H9 (cell line): ENCODE results near the gene SDHAF4. TPM values are rescaled to one million over a fixed set of nuclear protein-coding genes. Genes with fewer than 3 reads are reported as not detected.
"Not testable (repeated sequence)": the region's sequence is repeated elsewhere in the genome, so short reads cannot be mapped to it uniquely, and the experiment has no call there.

Experiments used
- DNase-seq: peaks from one replicate; pipeline ENCODE4 v3.0.0-alpha.2; 2017
- H2AFZ ChIP-seq: one replicate; pipeline ENCODE4 v1.6.1; 2013; ENCODE audit warnings: mild to moderate bottlenecking, low read length, control low read depth, moderate library complexity
- H2AK5ac ChIP-seq: 2 replicates; pipeline ENCODE4 v1.6.1; 2013; ENCODE audit warnings: low read length, control low read depth, mixed read lengths; ENCODE audit not compliant: insufficient read length
- H2BK120ac ChIP-seq: one replicate; pipeline ENCODE4 v1.6.1; 2013; ENCODE audit warnings: low read depth, mild to moderate bottlenecking, low read length, control low read depth, inconsistent platforms; ENCODE audit not compliant: poor library complexity, severe bottlenecking
- H2BK12ac ChIP-seq: 2 replicates; pipeline ENCODE4 v1.6.1; 2013; ENCODE audit warnings: low read length, control low read depth, mixed read lengths, low read depth; ENCODE audit not compliant: insufficient read length
- H2BK15ac ChIP-seq: 2 replicates; pipeline ENCODE4 v1.6.1; 2013; ENCODE audit warnings: low read depth, low read length, control low read depth
- H2BK20ac ChIP-seq: one replicate; pipeline ENCODE4 v1.6.1; 2013; ENCODE audit warnings: low read depth, mild to moderate bottlenecking, low read length, control low read depth, inconsistent platforms; ENCODE audit not compliant: poor library complexity, severe bottlenecking
- H2BK5ac ChIP-seq: 2 replicates; pipeline ENCODE4 v1.6.1; 2013; ENCODE audit warnings: low read length, control low read depth, mixed read lengths; ENCODE audit not compliant: insufficient read length
- H3K14ac ChIP-seq: 2 replicates; pipeline ENCODE4 v1.6.1; 2013; ENCODE audit warnings: low read length, control low read depth; ENCODE audit not compliant: insufficient read depth
- H3K18ac ChIP-seq: 2 replicates; pipeline ENCODE4 v1.6.1; 2013; ENCODE audit warnings: low read depth, mild to moderate bottlenecking, mixed read lengths, low read length, control low read depth; ENCODE audit not compliant: insufficient read length
- H3K23ac ChIP-seq: 2 replicates; pipeline ENCODE4 v1.6.1; 2013; ENCODE audit warnings: low read length, control low read depth, mixed read lengths, low read depth; ENCODE audit not compliant: insufficient read length
- H3K23me2 ChIP-seq: 2 replicates; pipeline ENCODE4 v1.6.1; 2013; ENCODE audit warnings: low read depth, mild to moderate bottlenecking, mixed read lengths, low read length, control low read depth; ENCODE audit not compliant: insufficient read length, poor library complexity, severe bottlenecking
- H3K27ac ChIP-seq: 2 replicates; pipeline ENCODE4 v1.5.1; 2013; ENCODE audit warnings: low read length, control low read depth, mixed read lengths, low read depth; ENCODE audit not compliant: insufficient read length
- H3K27me3 ChIP-seq: 2 replicates; pipeline ENCODE4 v1.6.1; 2013; ENCODE audit warnings: low read length, control low read depth, inconsistent platforms; ENCODE audit not compliant: insufficient read depth
- H3K4ac ChIP-seq: 2 replicates; pipeline ENCODE4 v1.6.1; 2013; ENCODE audit warnings: low read depth, mild to moderate bottlenecking, control low read depth, inconsistent platforms, low read length, moderate library complexity
- H3K4me1 ChIP-seq: 2 replicates; pipeline ENCODE4 v1.6.1; 2013; ENCODE audit warnings: low read length, control low read depth, inconsistent platforms; ENCODE audit not compliant: insufficient read depth
- H3K4me2 ChIP-seq: 2 replicates; pipeline ENCODE4 v1.6.1; 2013; ENCODE audit warnings: low read length, control low read depth, mixed read lengths; ENCODE audit not compliant: insufficient read length, insufficient read depth
- H3K56ac ChIP-seq: 2 replicates; pipeline ENCODE4 v1.6.1; 2013; ENCODE audit warnings: low read depth, mild to moderate bottlenecking, mixed read lengths, low read length, control low read depth; ENCODE audit not compliant: insufficient read length
- H3K79me1 ChIP-seq: 2 replicates; pipeline ENCODE4 v1.6.1; 2013; ENCODE audit warnings: low read depth, mild to moderate bottlenecking, moderate library complexity, low read length, control low read depth, inconsistent platforms; ENCODE audit not compliant: insufficient read depth, poor library complexity, severe bottlenecking
- H3K79me2 ChIP-seq: 2 replicates; pipeline ENCODE4 v1.6.1; 2013; ENCODE audit warnings: low read length, control low read depth, inconsistent platforms; ENCODE audit not compliant: insufficient read depth
- H3K9ac ChIP-seq: 2 replicates; pipeline ENCODE4 v1.6.1; 2013; ENCODE audit warnings: low read length, control low read depth, mixed read lengths; ENCODE audit not compliant: insufficient read length; ENCODE audit errors: extremely low read depth
- H3K9me3 ChIP-seq: one replicate; pipeline ENCODE4 v1.6.1; 2013; ENCODE audit warnings: low read depth, low read length, inconsistent platforms; ENCODE audit not compliant: control insufficient read depth
- H3T11ph ChIP-seq: one replicate; pipeline ENCODE4 v1.6.1; 2013; ENCODE audit warnings: mild to moderate bottlenecking, low read length, control low read depth, inconsistent platforms
- H4K20me1 ChIP-seq: one replicate; pipeline ENCODE4 v1.6.1; 2013; ENCODE audit not compliant: control insufficient read depth, insufficient read length, insufficient read depth
- H4K5ac ChIP-seq: 2 replicates; pipeline ENCODE4 v1.6.1; 2013; ENCODE audit warnings: low read depth, mild to moderate bottlenecking, mixed read lengths, low read length, control low read depth; ENCODE audit not compliant: insufficient read length
- H4K8ac ChIP-seq: replicated peaks from 2 replicates; pipeline ENCODE4 v1.6.1; 2013; ENCODE audit warnings: low read length, control low read depth, mixed read lengths, low read depth; ENCODE audit not compliant: insufficient read length
- H4K91ac ChIP-seq: 2 replicates; pipeline ENCODE4 v1.6.1; 2013; ENCODE audit warnings: low read depth, mild to moderate bottlenecking, moderate library complexity, mixed read lengths, low read length, control low read depth; ENCODE audit not compliant: insufficient read length
- H3K27ac Mint-ChIP-seq, 3 experiments: 2 replicates in 2 of 3; 3 replicates in 1 of 3; pipeline ENCODE4 v1.8.0; 2020 to 2021; ENCODE audit warnings: mixed read lengths in 3 of 3, mild to moderate bottlenecking in 1 of 3, moderate library complexity in 1 of 3
- H3K27me3 Mint-ChIP-seq: 2 replicates; pipeline ENCODE4 v1.8.0; 2021; ENCODE audit warnings: low read depth, mild to moderate bottlenecking, moderate library complexity, mixed read lengths
- H3K36me3 Mint-ChIP-seq, 3 experiments: 2 replicates in 2 of 3; 3 replicates in 1 of 3; pipeline ENCODE4 v1.8.0; 2020 to 2021; ENCODE audit warnings: low read depth in 3 of 3, mixed read lengths in 3 of 3; ENCODE audit not compliant: insufficient read depth in 1 of 3
- H3K4me1 Mint-ChIP-seq, 2 experiments: 2 replicates each; pipeline ENCODE4 v1.8.0; 2020; ENCODE audit warnings: mixed read lengths in 2 of 2
- H3K4me3 Mint-ChIP-seq, 2 experiments: 2 replicates in 1 of 2; 3 replicates in 1 of 2; pipeline ENCODE4 v1.8.0; 2020 to 2021; ENCODE audit warnings: mild to moderate bottlenecking in 2 of 2, mixed read lengths in 2 of 2, moderate library complexity in 1 of 2
- H3K9me3 Mint-ChIP-seq, 2 experiments: 2 replicates in 1 of 2; 3 replicates in 1 of 2; pipeline ENCODE4 v1.8.0; 2020; ENCODE audit warnings: mild to moderate bottlenecking in 2 of 2, mixed read lengths in 2 of 2, moderate library complexity in 1 of 2
- WGBS: extraction: QIAGEN DNeasy Blood & Tissue Kit; methylation state at CpG from one replicate; pipeline ENCODE4 v1.1.7; 2013; ENCODE audit warnings: missing lambda C conversion rate, low lambda C conversion rate, mixed read lengths; ENCODE audit not compliant: insufficient read length; ENCODE audit errors: extremely low coverage; 5-methylcytosine and 5-hydroxymethylcytosine counted together
- total RNA-seq: library from RNA; stranded (reverse); gene quantifications from 2 replicates; pipeline ENCODE4 v1.2.1, GENCODE V29; 2021
- TF ChIP-seq, protein P1 (sequence below): fragments of 200-600 bp; sonication (generic); conservative IDR thresholded peaks from 3 replicates; pipeline ENCODE4 v1.8.0; 2021; ENCODE audit warnings: antibody characterized with exemption, mild to moderate bottlenecking

Gene SDHAF4
- total RNA-seq, 1 experiment from 2014 or later, result 9.2 TPM

DNA sequence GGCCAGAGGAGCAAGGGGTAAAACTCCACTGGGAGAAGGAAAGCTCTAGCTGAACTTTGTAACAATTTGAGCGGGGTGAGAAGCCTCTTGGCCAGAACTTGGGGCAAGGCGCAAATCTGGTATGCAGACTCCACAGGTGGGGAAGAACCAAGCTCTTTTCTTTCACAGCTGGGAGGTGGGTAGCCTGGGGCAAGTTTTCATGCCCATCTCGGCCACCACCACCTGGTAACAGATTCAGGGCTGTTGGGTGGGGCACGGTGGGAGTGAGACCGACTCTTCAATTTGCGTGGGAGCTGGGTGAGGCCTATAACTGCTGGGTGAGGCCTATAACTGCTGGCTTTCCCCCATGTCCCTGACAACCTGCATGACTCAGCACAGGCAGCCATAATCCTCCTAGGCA lies 37.5 kb downstream of the SDHAF4 start:
- Histone ChIP-seq H2BK20ac (no peak overlapping the region), H3K27ac (no peak overlapping the region), H3K4me1 (peaks cover 8% of the 10 kb centered on the region; the same call in 1 of the 2 replicates), H3K14ac (no peak overlapping the region), H3K27me3 (no peaks in the 10 kb centered on the region), H3K9ac (no peak overlapping the region), H3K56ac (no peak overlapping the region), H3K4ac (no peak overlapping the region), H4K20me1 (no peaks in the 10 kb centered on the region), H2BK120ac (no peak overlapping the region), H3T11ph (no peak overlapping the region), H2AK5ac (no peak overlapping the region), H3K18ac (no peak overlapping the region), H3K79me2 (no peaks in the 10 kb centered on the region), H3K79me1 (no peaks in the 10 kb centered on the region), H2BK15ac (no peak overlapping the region), H4K8ac (no peak overlapping the region), H2AFZ (no peak overlapping the region), H3K4me2 (no peak overlapping the region), H2BK12ac (no peak overlapping the region), H2BK5ac (no peak overlapping the region), H3K23ac (no peak overlapping the region), H4K91ac (no peak overlapping the region), H4K5ac (no peak overlapping the region), H3K23me2 (no peaks in the 10 kb centered on the region), H3K9me3 (no peaks in the 10 kb centered on the region)
- Mint-ChIP-seq H3K4me3 (no peak overlapping the region), H3K27ac (no peak overlapping the region), H3K27me3 (no peaks in the 10 kb centered on the region; the same call in 1 of the 2 replicates), H3K36me3 (peaks cover 8 to 21% (median 11%) of the 10 kb centered on the region in 3 experiments), H3K4me1 (peaks cover 21 to 24% of the 10 kb centered on the region in 2 experiments), H3K9me3 (peaks cover 19 to 23% of the 10 kb centered on the region in 2 experiments)
- no CpG with 5 or more reads among the region's 6 CpGs for WGBS
- TF ChIP-seq, protein P1, sequence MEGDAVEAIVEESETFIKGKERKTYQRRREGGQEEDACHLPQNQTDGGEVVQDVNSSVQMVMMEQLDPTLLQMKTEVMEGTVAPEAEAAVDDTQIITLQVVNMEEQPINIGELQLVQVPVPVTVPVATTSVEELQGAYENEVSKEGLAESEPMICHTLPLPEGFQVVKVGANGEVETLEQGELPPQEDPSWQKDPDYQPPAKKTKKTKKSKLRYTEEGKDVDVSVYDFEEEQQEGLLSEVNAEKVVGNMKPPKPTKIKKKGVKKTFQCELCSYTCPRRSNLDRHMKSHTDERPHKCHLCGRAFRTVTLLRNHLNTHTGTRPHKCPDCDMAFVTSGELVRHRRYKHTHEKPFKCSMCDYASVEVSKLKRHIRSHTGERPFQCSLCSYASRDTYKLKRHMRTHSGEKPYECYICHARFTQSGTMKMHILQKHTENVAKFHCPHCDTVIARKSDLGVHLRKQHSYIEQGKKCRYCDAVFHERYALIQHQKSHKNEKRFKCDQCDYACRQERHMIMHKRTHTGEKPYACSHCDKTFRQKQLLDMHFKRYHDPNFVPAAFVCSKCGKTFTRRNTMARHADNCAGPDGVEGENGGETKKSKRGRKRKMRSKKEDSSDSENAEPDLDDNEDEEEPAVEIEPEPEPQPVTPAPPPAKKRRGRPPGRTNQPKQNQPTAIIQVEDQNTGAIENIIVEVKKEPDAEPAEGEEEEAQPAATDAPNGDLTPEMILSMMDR, result no peak
- DNase-seq, result no peak

DNA sequence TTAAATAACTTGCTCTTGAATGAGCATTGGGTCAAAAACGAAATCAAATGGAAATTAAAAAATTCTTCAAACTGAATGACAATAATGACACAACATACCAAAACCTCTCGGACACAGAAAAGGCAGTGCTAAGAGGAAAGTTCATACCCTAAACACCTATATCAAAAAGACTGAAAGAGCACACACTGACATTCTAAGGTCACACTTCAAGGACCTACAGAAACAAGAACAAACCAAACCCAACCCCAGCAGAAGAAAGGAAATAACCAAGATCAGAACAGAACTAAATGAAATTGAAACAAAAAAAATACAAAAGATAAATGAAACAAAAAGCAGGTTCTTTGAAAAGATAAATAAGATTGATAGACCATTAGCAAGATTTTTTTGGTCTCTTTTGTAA lies 40.6 kb downstream of the SDHAF4 start:
- H4K5ac ChIP-seq, H3K4me1 ChIP-seq, H3K4ac ChIP-seq, H4K20me1 ChIP-seq, H4K91ac ChIP-seq, H3K23ac ChIP-seq, H3K23me2 ChIP-seq, H3K9me3 ChIP-seq, H2BK12ac ChIP-seq, DNase-seq, H3K4me2 ChIP-seq, H4K8ac ChIP-seq, H3K27me3 ChIP-seq, H2BK15ac ChIP-seq, H3K79me1 ChIP-seq, H2BK5ac ChIP-seq, H3K27ac ChIP-seq, H3K27ac Mint-ChIP-seq, H3K79me2 ChIP-seq, H3K56ac ChIP-seq, H2BK20ac ChIP-seq, H3K27me3 Mint-ChIP-seq, H3T11ph ChIP-seq, H3K9ac ChIP-seq, H3K4me3 Mint-ChIP-seq, H3K14ac ChIP-seq, H3K18ac ChIP-seq, H3K4me1 Mint-ChIP-seq, H2BK120ac ChIP-seq, H2AFZ ChIP-seq, H2AK5ac ChIP-seq: not testable (repeated sequence)
- no CpG with 5 or more reads among the region's 2 CpGs for WGBS
- peaks cover 8 to 21% (median 11%) of the 10 kb centered on the region in 3 experiments for H3K36me3 Mint-ChIP-seq
- peaks cover 19 to 23% of the 10 kb centered on the region in 2 experiments for H3K9me3 Mint-ChIP-seq
